Pons (tissue), 1 donor: ENCODE measurements around the gene SMIM9.

Experiments
- DNase-seq: peaks from one replicate; pipeline ENCODE4 v3.0.0-alpha.2; 2016; ENCODE audit warnings: low spot score

Gene SMIM9

GRCh38 chrX:154780968-154781367 is 53.5 kb downstream of the SMIM9 start:
- DNase-seq: no peak

- no peak for DNase-seq
These were observed 55.2 kb downstream of the SMIM9 start for GRCh38 chrX:154779261-154779660.

GRCh38 chrX:154776753-154777152 is 57.7 kb downstream of the SMIM9 start:
- no peak for DNase-seq

GRCh38 chrX:154775419-154776349 is 58.8 kb downstream of the SMIM9 start:
- no peak for DNase-seq

GRCh38 chrX:154774622-154775021 is 59.8 kb downstream of the SMIM9 start:
- no peak for DNase-seq
